Kidney epithelial cell (primary cell): ENCODE results near the gene PTPN1. TPM values are rescaled to one million over a fixed set of nuclear protein-coding genes. Genes with fewer than 3 reads are reported as not detected.

Experiments
- DNase-seq: peaks from one replicate; pipeline ENCODE4 v3.0.0-alpha.2; 2010; ENCODE audit warnings: low read depth
- H3K27me3 ChIP-seq: 2 replicates; pipeline ENCODE4 v1.6.0; 2011; ENCODE audit warnings: low read length; ENCODE audit not compliant: control insufficient read depth, insufficient read depth
- H3K36me3 ChIP-seq: 2 replicates; pipeline ENCODE4 v1.5.1; 2011; ENCODE audit warnings: low read length; ENCODE audit not compliant: control insufficient read depth, insufficient read depth
- H3K4me3 ChIP-seq: 2 replicates; pipeline ENCODE4 v1.5.1; 2011; ENCODE audit warnings: low read depth, mild to moderate bottlenecking, control low read depth, low read length
- CTCF ChIP-seq: IDR thresholded peaks from 2 replicates; pipeline ENCODE4 v1.5.1; 2011; ENCODE audit warnings: mild to moderate bottlenecking, moderate library complexity, low read length, control low read depth, inconsistent platforms; ENCODE audit not compliant: insufficient read depth, poor library complexity, severe bottlenecking
- total RNA-seq: library from RNA; depleted of rRNA; stranded (reverse); fragments of >200 nt; gene quantifications from 2 replicates; pipeline ENCODE4 v1.2.3, GENCODE V29; 2015

Gene PTPN1
- total RNA-seq, 1 donor from 2014 or later = 36.9 TPM

GRCh38 chr20:50543326-50543725 lies 33.1 kb downstream of the PTPN1 start:
- TF ChIP-seq CTCF = no peak
- Histone ChIP-seq H3K36me3 (no peaks in the 10 kb centered on the region), H3K27me3 (no peaks in the 10 kb centered on the region), H3K4me3 (no peak overlapping the region)
- no peak for DNase-seq

- Histone ChIP-seq H3K4me3 (no peak overlapping the region), H3K36me3 (no peaks in the 10 kb centered on the region), H3K27me3 (no peaks in the 10 kb centered on the region)
- DNase-seq = no peak
- no peak for TF ChIP-seq CTCF
Measured at GRCh38 chr20:50545126-50545525, 34.9 kb downstream of the PTPN1 start.

GRCh38 chr20:50546729-50547314 lies 36.6 kb downstream of the PTPN1 start:
- H3K27me3 ChIP-seq = no peaks in the 10 kb centered on the region
- H3K4me3 ChIP-seq = no peak overlapping the region
- no peak for DNase-seq
- TF ChIP-seq CTCF = no peak
- H3K36me3 ChIP-seq = no peaks in the 10 kb centered on the region

- H3K27me3 ChIP-seq = no peaks in the 10 kb centered on the region
- no peak for TF ChIP-seq CTCF
- no peak overlapping the region for H3K4me3 ChIP-seq
- DNase-seq = no peak
- H3K36me3 ChIP-seq = no peaks in the 10 kb centered on the region
Measured at GRCh38 chr20:50547964-50548363, 37.8 kb downstream of the PTPN1 start.

- Histone ChIP-seq H3K4me3 (no peak overlapping the region), H3K36me3 (no peaks in the 10 kb centered on the region), H3K27me3 (no peaks in the 10 kb centered on the region)
- no peak for DNase-seq
- TF ChIP-seq CTCF = no peak
Measured at GRCh38 chr20:50548396-50548795, 38.2 kb downstream of the PTPN1 start.

GRCh38 chr20:50550531-50550930 lies 40.3 kb downstream of the PTPN1 start:
- Histone ChIP-seq H3K27me3 (no peaks in the 10 kb centered on the region), H3K4me3 (no peak overlapping the region), H3K36me3 (no peaks in the 10 kb centered on the region)
- no peak for TF ChIP-seq CTCF
- DNase-seq = no peak
